Measurements from ENCODE around the gene TMC7.

DNA sequence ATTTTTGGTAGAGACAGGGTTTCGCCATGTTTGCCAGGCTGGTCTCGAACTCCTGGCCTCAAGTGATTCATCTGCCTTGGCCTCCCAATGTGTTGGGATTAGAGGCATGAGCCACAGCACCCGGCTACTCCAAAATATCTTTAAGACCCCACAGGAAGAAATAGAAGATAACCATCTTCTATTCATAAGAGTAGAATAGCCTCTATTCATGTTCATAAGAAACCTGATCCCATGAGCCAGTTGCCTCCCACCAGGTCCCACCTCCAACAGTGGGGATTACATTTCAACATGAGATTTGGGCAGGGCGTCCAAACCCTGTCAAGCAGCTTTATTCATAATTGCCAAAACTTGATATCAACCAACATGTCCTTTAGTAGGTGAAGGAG is 13.9 kb upstream of the TMC7 start:
- TF ChIP-seq, protein P1, sequence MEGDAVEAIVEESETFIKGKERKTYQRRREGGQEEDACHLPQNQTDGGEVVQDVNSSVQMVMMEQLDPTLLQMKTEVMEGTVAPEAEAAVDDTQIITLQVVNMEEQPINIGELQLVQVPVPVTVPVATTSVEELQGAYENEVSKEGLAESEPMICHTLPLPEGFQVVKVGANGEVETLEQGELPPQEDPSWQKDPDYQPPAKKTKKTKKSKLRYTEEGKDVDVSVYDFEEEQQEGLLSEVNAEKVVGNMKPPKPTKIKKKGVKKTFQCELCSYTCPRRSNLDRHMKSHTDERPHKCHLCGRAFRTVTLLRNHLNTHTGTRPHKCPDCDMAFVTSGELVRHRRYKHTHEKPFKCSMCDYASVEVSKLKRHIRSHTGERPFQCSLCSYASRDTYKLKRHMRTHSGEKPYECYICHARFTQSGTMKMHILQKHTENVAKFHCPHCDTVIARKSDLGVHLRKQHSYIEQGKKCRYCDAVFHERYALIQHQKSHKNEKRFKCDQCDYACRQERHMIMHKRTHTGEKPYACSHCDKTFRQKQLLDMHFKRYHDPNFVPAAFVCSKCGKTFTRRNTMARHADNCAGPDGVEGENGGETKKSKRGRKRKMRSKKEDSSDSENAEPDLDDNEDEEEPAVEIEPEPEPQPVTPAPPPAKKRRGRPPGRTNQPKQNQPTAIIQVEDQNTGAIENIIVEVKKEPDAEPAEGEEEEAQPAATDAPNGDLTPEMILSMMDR (IDR thresholded peaks at IDR 0.05; ENCODE audit: insufficient read depth, low read length): no peak
- TF ChIP-seq POLR2AphosphoS5 (IDR thresholded peaks at IDR 0.05; ENCODE audit: low read depth) (no peak), SPI1 (IDR thresholded peaks at IDR 0.05; ENCODE audit: borderline replicate concordance, low read depth) (no peak)
